CD14-positive monocyte (primary cell): ENCODE data around the gene POR. TPM values are rescaled to one million over a fixed set of nuclear protein-coding genes. Genes with fewer than 3 reads are reported as not detected.

Source experiments
- DNase-seq, 3 donors: peaks; one replicate each; pipeline ENCODE4 v3.0.0-alpha.2; 2011 to 2022
- H2AFZ ChIP-seq: 2 replicates; pipeline ENCODE4 v1.6.0; 2012; ENCODE audit warnings: mild to moderate bottlenecking, low read depth, low read length, inconsistent platforms; ENCODE audit not compliant: insufficient read depth, poor library complexity, severe bottlenecking
- H3K27ac ChIP-seq, 2 donors: 1 replicate in 1 of 2; 2 replicates in 1 of 2; pipeline ENCODE4 v1.5.1; 2012 to 2013; ENCODE audit warnings: low read length in 2 of 2, control low read depth in 1 of 2, inconsistent platforms in 1 of 2, low read depth in 1 of 2, mild to moderate bottlenecking in 1 of 2
- H3K27me3 ChIP-seq, 2 donors: one replicate each; pipeline versions ENCODE4 v1.6.0 to v1.6.1; 2011 to 2013; ENCODE audit warnings: low read length in 2 of 2; ENCODE audit not compliant: control insufficient read depth in 2 of 2, insufficient read depth in 2 of 2
- H3K36me3 ChIP-seq, 2 donors: replicated peaks in 1 of 2; 1 replicate in 1 of 2; 2 replicates in 1 of 2; pipeline versions ENCODE4 v1.5.1 to v1.6.1; 2012 to 2013; ENCODE audit warnings: low read length in 2 of 2, control low read depth in 1 of 2, inconsistent platforms in 1 of 2, mild to moderate bottlenecking in 1 of 2; ENCODE audit not compliant: insufficient read depth in 2 of 2, control insufficient read depth in 1 of 2
- H3K4me1 ChIP-seq, 2 donors: 1 replicate in 1 of 2; 2 replicates in 1 of 2; pipeline versions ENCODE4 v1.5.1 to v1.6.1; 2012 to 2013; ENCODE audit warnings: low read length in 2 of 2, control low read depth in 1 of 2, inconsistent platforms in 1 of 2, mild to moderate bottlenecking in 1 of 2, moderate library complexity in 1 of 2; ENCODE audit not compliant: insufficient read depth in 2 of 2, control insufficient read depth in 1 of 2
- H3K4me2 ChIP-seq: replicated peaks from 2 replicates; pipeline ENCODE3; 2012; ENCODE audit warnings: low read length, moderate library complexity, mild to moderate bottlenecking; ENCODE audit not compliant: poor library complexity, severe bottlenecking; ENCODE audit errors: extremely low read depth
- H3K4me3 ChIP-seq, 3 experiments: fragments of 200-600 bp in 1 of 3; sonication (generic) in 1 of 3; replicated peaks in 1 of 3; 1 replicate in 2 of 3; 2 replicates in 1 of 3; pipeline ENCODE4 v1.5.1; 2011 to 2013; ENCODE audit warnings: low read length in 3 of 3, mild to moderate bottlenecking in 3 of 3, control low read depth in 2 of 3, low read depth in 2 of 3, inconsistent platforms in 1 of 3, moderate library complexity in 1 of 3
- H3K79me2 ChIP-seq: 2 replicates; pipeline ENCODE4 v1.6.0; 2012; ENCODE audit warnings: mild to moderate bottlenecking, control low read depth, inconsistent platforms, low read length, moderate library complexity; ENCODE audit not compliant: insufficient read depth
- H3K9ac ChIP-seq: 2 replicates; pipeline ENCODE4 v1.6.0; 2017; ENCODE audit warnings: low read length, mild to moderate bottlenecking; ENCODE audit not compliant: insufficient read depth, poor library complexity, severe bottlenecking
- H3K9me3 ChIP-seq, 2 donors: replicated peaks in 1 of 2; 1 replicate in 1 of 2; 2 replicates in 1 of 2; pipeline versions ENCODE4 v1.5.1 to v1.6.1; 2012 to 2013; ENCODE audit warnings: low read length in 2 of 2, control low read depth in 1 of 2; ENCODE audit not compliant: control insufficient read depth in 1 of 2, insufficient read depth in 1 of 2
- H4K20me1 ChIP-seq: 2 replicates; pipeline ENCODE4 v1.6.0; 2012; ENCODE audit warnings: mild to moderate bottlenecking, low read length, control low read depth, moderate library complexity; ENCODE audit not compliant: insufficient read depth
- H3K27ac Mint-ChIP-seq, 7 donors: one replicate each; pipeline ENCODE4 v1.8.0; 2020; ENCODE audit warnings: mild to moderate bottlenecking in 7 of 7, mixed read lengths in 7 of 7, moderate library complexity in 6 of 7, inconsistent platforms in 2 of 7
- H3K27me3 Mint-ChIP-seq, 3 donors: one replicate each; pipeline ENCODE4 v1.8.0; 2021 to 2022; ENCODE audit warnings: low read depth in 3 of 3, mild to moderate bottlenecking in 3 of 3, mixed read lengths in 3 of 3, moderate library complexity in 3 of 3, inconsistent platforms in 1 of 3
- H3K36me3 Mint-ChIP-seq, 2 donors: one replicate each; pipeline ENCODE4 v1.8.0; 2020; ENCODE audit warnings: mixed read lengths in 2 of 2, inconsistent platforms in 1 of 2, mild to moderate bottlenecking in 1 of 2
- H3K4me1 Mint-ChIP-seq: one replicate; pipeline ENCODE4 v1.8.0; 2020; ENCODE audit warnings: mild to moderate bottlenecking, mixed read lengths
- H3K4me3 Mint-ChIP-seq, 2 donors: one replicate each; pipeline ENCODE4 v1.8.0; 2020; ENCODE audit warnings: mild to moderate bottlenecking in 2 of 2, mixed read lengths in 2 of 2, moderate library complexity in 1 of 2
- H3K9me3 Mint-ChIP-seq, 7 donors: one replicate each; pipeline ENCODE4 v1.8.0; 2020 to 2022; ENCODE audit warnings: mixed read lengths in 7 of 7, mild to moderate bottlenecking in 6 of 7, moderate library complexity in 6 of 7, inconsistent platforms in 2 of 7
- CTCF ChIP-seq: fragments of 200-600 bp; IDR thresholded peaks from one replicate; pipeline ENCODE4 v1.8.0; 2022; ENCODE audit warnings: antibody characterized with exemption, mild to moderate bottlenecking
- WGBS: methylation state at CpG from one replicate; pipeline ENCODE4 v1.1.5; 2013; ENCODE audit warnings: missing lambda C conversion rate; ENCODE audit not compliant: insufficient coverage; 5-methylcytosine and 5-hydroxymethylcytosine counted together
- intact Hi-C, 2 donors: fragments of 100-400 bp; cut with micrococcal nuclease; formaldehyde crosslinking; loops; one replicate each; pipeline versions ENCODE4 v1.15.0 to v1.15.1; 2023
- polyA plus RNA-seq, 3 donors: library from polyadenylated mRNA; depleted of rRNA in 1 of 3; unstranded in 2 of 3; stranded (reverse) in 1 of 3; fragments of 300-500 nt in 2 of 3; fragments of >200 nt in 1 of 3; fragmentation: Illumina TruSeq in 2 of 3; gene quantifications; 1 replicate in 2 of 3; 2 replicates in 1 of 3; pipeline ENCODE4 v1.2.3, GENCODE V29; 2012 to 2021

The POR gene
- polyA plus RNA-seq, 3 donors, result 90.5 to 102 (median 98.1) TPM

DNA sequence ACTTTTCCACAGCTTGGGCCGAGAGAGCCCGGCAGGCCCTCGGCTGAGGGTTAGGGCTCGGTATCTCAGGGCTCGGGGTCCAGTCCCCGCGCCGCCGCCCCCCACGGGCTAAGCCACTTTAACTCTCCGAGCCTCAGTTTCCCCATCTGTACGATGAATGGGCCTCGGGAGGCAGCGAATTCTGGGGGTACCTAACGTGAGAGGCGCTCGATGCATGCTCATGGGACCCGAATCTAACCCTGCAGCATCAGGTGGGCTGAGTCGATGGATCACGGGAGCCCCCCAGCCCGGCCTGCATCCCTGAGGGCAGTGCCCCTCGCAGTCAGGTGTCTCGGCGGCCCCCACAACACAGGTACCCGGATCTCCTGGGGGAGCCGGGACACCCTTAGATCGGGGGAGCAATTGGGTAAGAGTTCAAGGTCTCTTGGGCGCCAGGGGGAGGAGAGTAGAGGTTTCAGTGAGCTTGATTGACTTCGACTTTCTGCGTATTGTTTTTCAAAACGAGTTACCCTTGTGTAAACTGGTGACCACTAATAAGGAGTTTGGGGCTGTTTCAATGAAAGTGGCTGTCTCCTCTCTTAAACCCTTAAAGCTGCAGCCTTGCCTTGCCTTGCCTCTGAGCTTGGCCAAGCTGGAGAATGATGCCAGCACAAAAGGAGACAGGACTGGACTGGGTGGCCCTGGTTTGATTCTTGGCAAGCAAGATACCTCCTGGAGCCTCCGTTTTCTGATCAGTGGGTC lies 631 bp downstream of the POR start:
- Histone ChIP-seq H3K79me2 (peaks cover 54% of the 10 kb centered on the region), H3K27ac (peak overlapping the region; percentile 29 to 91), H3K9me3 (no peaks in the 10 kb centered on the region), H3K4me3 (peak overlapping the region; percentile 66 to 96 (median 78)), H4K20me1 (peaks cover 51% of the 10 kb centered on the region), H3K27me3 (no peaks in the 10 kb centered on the region), H3K9ac (peak overlapping the region; percentile 89), H2AFZ (peak overlapping the region; percentile 83), H3K4me1 (peaks cover 28 to 30% of the 10 kb centered on the region in 2 donors), H3K36me3 (no peaks in the 10 kb centered on the region), H3K4me2 (peak overlapping the region; percentile 100)
- peaks cover 0 to 8% (median 3%) of the 10 kb centered on the region in 3 donors for H3K27me3 Mint-ChIP-seq
- WGBS, result under 1% methylated on average over 30 of the region's 32 CpGs
- intact Hi-C loops, result loop anchor here (2.0 to 5.0 kb wide), 5 partner anchors 37 to 79 kb away; partner anchors contain the start of gene TMEM120A (in 1 of the 2)
- H3K9me3 Mint-ChIP-seq, result peaks cover 0 to 2% (median 0%) of the 10 kb centered on the region in 7 donors
- peaks cover 54% of the 10 kb centered on the region for H3K4me1 Mint-ChIP-seq
- peak overlapping the region; percentile 87 to 92 for H3K4me3 Mint-ChIP-seq
- DNase-seq, result peak in 1 of 3 donors; percentile 14
- H3K36me3 Mint-ChIP-seq, result peaks cover 2 to 18% of the 10 kb centered on the region in 2 donors
- no peak for TF ChIP-seq CTCF
- peak overlapping the region; percentile 60 to 87 (median 82) for H3K27ac Mint-ChIP-seq

DNA sequence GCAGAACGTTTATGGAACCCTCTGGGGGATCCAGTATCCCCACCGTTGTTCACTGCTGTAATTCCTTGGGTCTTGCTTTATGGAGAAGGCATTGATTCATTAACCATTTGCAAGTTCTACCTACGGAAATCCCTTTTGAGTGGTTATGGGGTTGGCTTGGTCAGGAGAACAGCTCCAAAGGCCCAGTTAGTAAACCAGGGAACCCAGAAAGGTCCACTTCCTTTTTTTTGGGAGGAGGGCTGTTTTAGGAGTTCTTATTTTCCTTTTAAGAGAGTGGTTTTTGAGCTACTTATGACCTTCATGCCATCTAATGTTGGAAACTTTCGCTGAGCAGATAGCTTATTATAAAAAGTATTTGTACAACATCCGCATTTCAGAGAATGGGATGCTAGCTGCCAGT lies 1.3 kb downstream of the POR start:
- H3K4me3 Mint-ChIP-seq, result peak overlapping the region; percentile 87 to 92
- H3K27ac ChIP-seq, result peak overlapping the region in 1 of 2 donors; percentile 91
- H3K36me3 Mint-ChIP-seq, result peaks cover 8 to 25% of the 10 kb centered on the region in 2 donors
- peaks cover 0 to 2% (median 0%) of the 10 kb centered on the region in 7 donors for H3K9me3 Mint-ChIP-seq
- peaks cover 53% of the 10 kb centered on the region for H3K4me1 Mint-ChIP-seq
- H2AFZ ChIP-seq, result peak overlapping the region; percentile 83
- peaks cover 0 to 4% (median 2%) of the 10 kb centered on the region in 3 donors for H3K27me3 Mint-ChIP-seq
- no peak for TF ChIP-seq CTCF
- peaks cover 58% of the 10 kb centered on the region for H4K20me1 ChIP-seq
- H3K27ac Mint-ChIP-seq, result peak overlapping the region in 3 of 7 donors; percentile 72 to 87 (median 86)
- H3K9me3 ChIP-seq, result no peaks in the 10 kb centered on the region
- peaks cover 61% of the 10 kb centered on the region for H3K79me2 ChIP-seq
- peak overlapping the region; percentile 66 to 96 (median 78) for H3K4me3 ChIP-seq
- peak in 2 of 3 donors; percentile 36 to 50 for DNase-seq
- 79% methylated on average over 3 of the region's 5 CpGs for WGBS
- H3K9ac ChIP-seq, result no peak overlapping the region
- no peaks in the 10 kb centered on the region for H3K27me3 ChIP-seq
- H3K36me3 ChIP-seq, result no peaks in the 10 kb centered on the region
- intact Hi-C loops, result loop anchor here (5.0 kb wide), 3 partner anchors 36 to 56 kb away; no protein-coding TSS in a partner anchor
- peaks cover 31 to 33% of the 10 kb centered on the region in 2 donors for H3K4me1 ChIP-seq
- peak overlapping the region; percentile 100 for H3K4me2 ChIP-seq
